Measurements from ENCODE around the gene ITGB1BP2. TPM values are rescaled to one million over a fixed set of nuclear protein-coding genes. Genes with fewer than 3 reads are reported as not detected.

Gene ITGB1BP2
- total RNA-seq, 1 donor from 2014 or later: 1.7 TPM

- no peaks in the 10 kb centered on the region for H3K36me3 ChIP-seq
- no peaks in the 10 kb centered on the region for H3K27me3 ChIP-seq
- H3K4me1 ChIP-seq: peaks cover 10% of the 10 kb centered on the region
- no peaks in the 10 kb centered on the region for H3K9me3 ChIP-seq
- intact Hi-C loops (cut with DNase I): no loop called here
- peak overlapping the region; percentile 85 for H3K27ac ChIP-seq
- H3K4me3 ChIP-seq: peak overlapping the region; percentile 43 to 65
- no peak for DNase-seq (ENCODE audit: extremely low spot score in 2 of 2)
- no peak for TF ChIP-seq CTCF (IDR thresholded peaks at IDR 0.05)
- no peak for TF ChIP-seq POLR2A (IDR thresholded peaks at IDR 0.05)
- TF ChIP-seq POLR2AphosphoS5 (IDR thresholded peaks at IDR 0.05; ENCODE audit: insufficient read depth in 1 of 2, low read depth in 1 of 2): no peak
Measured at GRCh38 chrX:71282514-71283402, 18.8 kb upstream of the ITGB1BP2 start.

- Histone ChIP-seq H3K27me3 (no peaks in the 10 kb centered on the region), H3K36me3 (no peaks in the 10 kb centered on the region), H3K4me3 (peak within 1 kb of the TSS; percentile 43 to 65), H3K9me3 (no peaks in the 10 kb centered on the region), H3K4me1 (peaks cover 10% of the 10 kb centered on the region), H3K27ac (peak within 1 kb of the TSS; percentile 85)
- TF ChIP-seq POLR2A (IDR thresholded peaks at IDR 0.05) (peak in 1 of 2 donors; percentile 64), POLR2AphosphoS5 (IDR thresholded peaks at IDR 0.05; ENCODE audit: insufficient read depth in 1 of 2, low read depth in 1 of 2) (peak; percentile 68 to 93), CTCF (IDR thresholded peaks at IDR 0.05) (no peak)
- intact Hi-C loops (cut with DNase I): no loop called here
- peak in 1 of 2 donors; percentile 93 for DNase-seq (ENCODE audit: extremely low spot score in 2 of 2)
Measured at GRCh38 chrX:71283403-71284143, 18.0 kb upstream of the ITGB1BP2 start, which contains the start of gene NONO. NONO (plus strand) TSS chrX:71283635; CDS start chrX:71290638, 7,003 bp downstream.

GRCh38 chrX:71285929-71286328 is 15.6 kb upstream of the ITGB1BP2 start:
- Histone ChIP-seq H3K4me3 (no peak overlapping the region), H3K36me3 (peaks cover 0 to 5% of the 10 kb centered on the region in 2 donors), H3K27me3 (no peaks in the 10 kb centered on the region), H3K9me3 (no peaks in the 10 kb centered on the region), H3K27ac (no peak overlapping the region), H3K4me1 (peaks cover 10% of the 10 kb centered on the region)
- DNase-seq (ENCODE audit: extremely low spot score in 2 of 2): no peak
- TF ChIP-seq CTCF (IDR thresholded peaks at IDR 0.05): no peak
- no peak for TF ChIP-seq POLR2A (IDR thresholded peaks at IDR 0.05)
- TF ChIP-seq POLR2AphosphoS5 (IDR thresholded peaks at IDR 0.05; ENCODE audit: insufficient read depth in 1 of 2, low read depth in 1 of 2): no peak
- intact Hi-C loops (cut with DNase I): no loop called here

GRCh38 chrX:71291381-71291780 is 10.2 kb upstream of the ITGB1BP2 start:
- Histone ChIP-seq H3K27ac (no peak overlapping the region), H3K4me3 (no peak overlapping the region), H3K4me1 (no peaks in the 10 kb centered on the region), H3K27me3 (no peaks in the 10 kb centered on the region), H3K36me3 (peaks cover 5 to 42% of the 10 kb centered on the region in 2 donors), H3K9me3 (no peaks in the 10 kb centered on the region)
- TF ChIP-seq POLR2AphosphoS5 (IDR thresholded peaks at IDR 0.05; ENCODE audit: insufficient read depth in 1 of 2, low read depth in 1 of 2) (no peak), CTCF (IDR thresholded peaks at IDR 0.05) (no peak), POLR2A (IDR thresholded peaks at IDR 0.05) (no peak)
- intact Hi-C loops (cut with DNase I): no loop called here
- DNase-seq (ENCODE audit: extremely low spot score in 2 of 2): no peak

Measured in vagina (tissue), 2 donors.